DMS79 treated with DMSO at 0.1 percent for 48 hours (cell line): ENCODE results near the gene SLC10A1.
"Not testable (repeated sequence)": the region's sequence is repeated elsewhere in the genome, so short reads cannot be mapped to it uniquely, and the experiment has no call there.

ENCODE experiments used
- DNase-seq: peaks from one replicate; lab custom pipeline; 2025; lab: John Stamatoyannopoulos, UW

SLC10A1 gene

GRCh38 chr14:69769623-69770022, 27.4 kb downstream of the SLC10A1 start:
- no peak for DNase-seq

GRCh38 chr14:69768873-69769272, 28.2 kb downstream of the SLC10A1 start:
- DNase-seq = no peak

- peak; percentile 97 for DNase-seq
Observed at GRCh38 chr14:69767369-69767999, 29.6 kb downstream of the SLC10A1 start.

- peak; percentile 98 for DNase-seq
Observed at GRCh38 chr14:69766984-69767368, 30.1 kb downstream of the SLC10A1 start, which contains the start of gene SRSF5. Gene SRSF5 (plus strand): TSS chr14:69767142. CDS start chr14:69768157, 1,015 bp downstream.

- DNase-seq = no peak
Observed at GRCh38 chr14:69763761-69764510, 33.1 kb downstream of the SLC10A1 start.

GRCh38 chr14:69760810-69761209, 36.2 kb downstream of the SLC10A1 start:
- no peak for DNase-seq

GRCh38 chr14:69756298-69756697, 40.7 kb downstream of the SLC10A1 start:
- DNase-seq = no peak

- no peak for DNase-seq
Observed at GRCh38 chr14:69755784-69756183, 41.3 kb downstream of the SLC10A1 start.

GRCh38 chr14:69755296-69755695, 41.7 kb downstream of the SLC10A1 start:
- no peak for DNase-seq

- DNase-seq = no peak
Observed at GRCh38 chr14:69754487-69754886, 42.6 kb downstream of the SLC10A1 start.

GRCh38 chr14:69753860-69754259, 43.2 kb downstream of the SLC10A1 start:
- no peak for DNase-seq

- no peak for DNase-seq
Observed at GRCh38 chr14:69752773-69753172, 44.3 kb downstream of the SLC10A1 start.

GRCh38 chr14:69750495-69750894, 46.5 kb downstream of the SLC10A1 start:
- DNase-seq = no peak

- DNase-seq = no peak
Observed at GRCh38 chr14:69749956-69750355, 47.1 kb downstream of the SLC10A1 start.

GRCh38 chr14:69741055-69741454, 56.0 kb downstream of the SLC10A1 start:
- DNase-seq = no peak

GRCh38 chr14:69736405-69736804, 60.6 kb downstream of the SLC10A1 start:
- DNase-seq = not testable (repeated sequence)

- DNase-seq = not testable (repeated sequence)
Observed at GRCh38 chr14:69731919-69732598, 65.0 kb downstream of the SLC10A1 start.

GRCh38 chr14:69727860-69728259, 69.2 kb downstream of the SLC10A1 start:
- DNase-seq = no peak

GRCh38 chr14:69726761-69727511, 70.1 kb downstream of the SLC10A1 start:
- peak; percentile 79 for DNase-seq
